GM12878 (cell line): Measurements from ENCODE around the gene PTPDC1. TPM values are rescaled to one million over a fixed set of nuclear protein-coding genes. Genes with fewer than 3 reads are reported as not detected.

Experiments used
- ATAC-seq: fragments of 200-7000 bp; cut with Tn5 transposase; 3 replicates; pipeline ENCODE4 v1.9.1; 2020; ENCODE audit warnings: mild to moderate bottlenecking, moderate library complexity
- BruUV-seq: library from RNA; stranded (reverse); fragments of 400-500 nt; replicated peaks from 2 replicates; lab custom pipeline; 2021; lab: Mats Ljungman, UMichigan
- CTCF ChIA-PET: fragments of 300-600 bp; sonication (Branson Sonifier 250); formaldehyde crosslinking; extraction: SDS; loops from one replicate; lab custom pipeline; 2021; ENCODE audit warnings: inconsistent platforms; lab: Yijun Ruan, JAX
- POLR2A ChIA-PET: fragments of 350-600 bp; formaldehyde crosslinking; extraction: SDS; loops from one replicate; lab custom pipeline; 2021; ENCODE audit warnings: inconsistent platforms; lab: Charles Lee
- RAD21 ChIA-PET: fragments of 300-600 bp; sonication (Branson Sonifier 250); formaldehyde crosslinking; loops from one replicate; lab custom pipeline; 2023; ENCODE audit warnings: antibody characterized with exemption; ENCODE audit not compliant: unreplicated experiment; lab: Charles Lee
- SMC1A ChIA-PET: fragments of 300-600 bp; sonication (Branson Sonifier 250); formaldehyde crosslinking; loops from one replicate; lab custom pipeline; 2023; ENCODE audit not compliant: unreplicated experiment, uncharacterized antibody; lab: Charles Lee
- DNase-seq: peaks from one replicate; pipeline ENCODE4 v3.0.0-alpha.2; 2011; ENCODE audit warnings: low read depth, low spot score
- FAIRE-seq: peaks from 3 replicates; lab custom pipeline; 2011; peaks lifted over from hg19 to GRCh38; lab: Jason Lieb, UNC
- H2AFZ ChIP-seq: 2 replicates; pipeline ENCODE4 v1.6.0; 2011; ENCODE audit warnings: low read depth, low read length, control low read depth; ENCODE audit not compliant: control insufficient read depth
- H3K27ac ChIP-seq: 2 replicates; pipeline ENCODE4 v1.5.1; 2011; ENCODE audit warnings: control low read depth; ENCODE audit not compliant: control insufficient read depth, insufficient read depth
- H3K27me3 ChIP-seq, 2 experiments: replicated peaks in 1 of 2; 2 replicates each; pipeline versions ENCODE4 v1.6.0 to v1.6.1; 2011; ENCODE audit warnings: low read length in 1 of 2; ENCODE audit not compliant: control insufficient read depth in 2 of 2, insufficient read depth in 2 of 2
- H3K36me3 ChIP-seq, 2 experiments: 2 replicates each; pipeline ENCODE4 v1.5.1; 2011; ENCODE audit warnings: low read length in 1 of 2; ENCODE audit not compliant: control insufficient read depth in 2 of 2, insufficient read depth in 2 of 2
- H3K4me1 ChIP-seq: 2 replicates; pipeline ENCODE4 v1.6.1; 2011; ENCODE audit warnings: mild to moderate bottlenecking, low read length, moderate library complexity, mixed read lengths; ENCODE audit not compliant: control insufficient read depth, insufficient read depth
- H3K4me2 ChIP-seq: 2 replicates; pipeline ENCODE4 v1.6.0; 2011; ENCODE audit warnings: control low read depth; ENCODE audit not compliant: control insufficient read depth, insufficient read depth
- H3K4me3 ChIP-seq: fragments of 200-600 bp; sonication (generic); 2 replicates; pipeline ENCODE4 v1.5.1; 2016
- H3K79me2 ChIP-seq: 2 replicates; pipeline ENCODE4 v1.6.0; 2011; ENCODE audit warnings: low read length; ENCODE audit not compliant: control insufficient read depth, insufficient read depth
- H3K9ac ChIP-seq: 2 replicates; pipeline ENCODE4 v1.8.0; 2011; ENCODE audit warnings: low read length, control low read depth, mixed read lengths; ENCODE audit not compliant: control insufficient read depth, insufficient read depth
- H3K9me3 ChIP-seq: replicated peaks from 3 replicates; pipeline ENCODE4 v1.5.1; 2011; ENCODE audit warnings: mild to moderate bottlenecking, low read length; ENCODE audit not compliant: control insufficient read depth, insufficient read depth
- H4K20me1 ChIP-seq: 2 replicates; pipeline ENCODE4 v1.6.0; 2011; ENCODE audit not compliant: control insufficient read depth, insufficient read depth
- CREB1 ChIP-seq: IDR thresholded peaks from 2 replicates; pipeline ENCODE4 v1.6.1; 2012; ENCODE audit warnings: low read depth, mild to moderate bottlenecking, inconsistent platforms
- CTCF ChIP-seq, 3 experiments: IDR thresholded peaks in 2 of 3; conservative IDR thresholded peaks in 1 of 3; 2 replicates each; pipeline ENCODE4 v1.5.1; 2011; ENCODE audit warnings: low read depth in 3 of 3, low read length in 3 of 3, mild to moderate bottlenecking in 3 of 3, control low read depth in 2 of 3, moderate library complexity in 2 of 3, inconsistent platforms in 1 of 3, mixed read lengths in 1 of 3; ENCODE audit not compliant: control insufficient read depth in 2 of 3, insufficient read depth in 1 of 3; ENCODE audit errors: extremely low read depth in 1 of 3
- EED ChIP-seq: sonication (generic); IDR thresholded peaks from 2 replicates; pipeline ENCODE4 v1.6.1; 2016; ENCODE audit warnings: antibody characterized with exemption, low read depth
- GATAD2B ChIP-seq: fragments of 450-650 bp; conservative IDR thresholded peaks from 2 replicates; pipeline ENCODE4 v1.6.1; 2017; ENCODE audit warnings: low read depth, mild to moderate bottlenecking, moderate library complexity
- HDAC2 ChIP-seq: fragments of 200-600 bp; sonication (generic); IDR thresholded peaks from 2 replicates; pipeline ENCODE4 v1.6.1; 2017
- LARP7 ChIP-seq: fragments of 450-650 bp; IDR thresholded peaks from 2 replicates; pipeline ENCODE4 v1.6.1; 2017; ENCODE audit warnings: mild to moderate bottlenecking
- POU2F2 ChIP-seq: IDR thresholded peaks from 3 replicates; pipeline ENCODE4 v1.6.1; 2011; ENCODE audit warnings: low read depth, mild to moderate bottlenecking, low read length, borderline replicate concordance
- SIN3A ChIP-seq: IDR thresholded peaks from 2 replicates; pipeline ENCODE4 v1.6.1; 2012; ENCODE audit warnings: low read depth, low read length, improper control_type of control experiment
- SIX5 ChIP-seq: IDR thresholded peaks from 2 replicates; pipeline ENCODE4 v1.6.1; 2011; ENCODE audit warnings: mild to moderate bottlenecking, low read depth, low read length, moderate library complexity; ENCODE audit not compliant: severe bottlenecking
- YY1 ChIP-seq: IDR thresholded peaks from 2 replicates; pipeline ENCODE4 v1.6.1; 2011; ENCODE audit warnings: low read depth, mild to moderate bottlenecking, low read length
- ZNF622 ChIP-seq: fragments of 450-650 bp; IDR thresholded peaks from 2 replicates; pipeline ENCODE4 v1.6.1; 2017; ENCODE audit warnings: mild to moderate bottlenecking, inconsistent platforms
- WGBS: methylation state at CpG from one replicate; pipeline ENCODE4 v1.1.6; 2016; ENCODE audit warnings: low lambda C conversion rate; ENCODE audit not compliant: insufficient replicate concordance, insufficient coverage; ENCODE audit errors: missing lambda C conversion rate; 5-methylcytosine and 5-hydroxymethylcytosine counted together
- in situ Hi-C: fragments of 300-500 bp; cut with MboI; formaldehyde crosslinking; loops from 9 replicates; pipeline ENCODE4 v1.14.3; 2018; ENCODE audit warnings: mixed read lengths
- intact Hi-C: fragments of 100-400 bp; cut with micrococcal nuclease; formaldehyde crosslinking; loops from one replicate; pipeline ENCODE4 v1.14.2; 2022; ENCODE audit not compliant: unreplicated experiment
- polyA plus RNA-seq, 11 experiments: library from polyadenylated mRNA; depleted of rRNA in 4 of 11; unstranded in 6 of 11; stranded (reverse) in 5 of 11; fragments of >200 nt; fragmentation: Nextera tagmentation in 4 of 11; fragmentation: Illumina TruSeq in 1 of 11; extraction: Ambion mirVana in 4 of 11; extraction: Trizol in 1 of 11; gene quantifications; 1 replicate in 1 of 11; 2 replicates in 10 of 11; pipeline versions ENCODE4 v1.2.1 to v1.2.3, GENCODE V29; 2011 to 2016; ENCODE audit warnings: inconsistent platforms in 2 of 11, missing spikeins in 2 of 11, low read depth in 1 of 11
- total RNA-seq, 4 experiments: library from RNA; depleted of rRNA in 3 of 4; stranded (reverse); fragments of >200 nt in 3 of 4; fragmentation: Illumina TruSeq in 1 of 4; extraction: Trizol in 1 of 4; gene quantifications; 2 replicates each; pipeline versions ENCODE4 v1.2.1 to v1.2.3, GENCODE V29; 2013 to 2021
- TF ChIP-seq, protein P1 (sequence below): fragments of 450-650 bp; conservative IDR thresholded peaks from 2 replicates; pipeline ENCODE4 v1.6.1; 2017; ENCODE audit warnings: mild to moderate bottlenecking, moderate library complexity
- TF ChIP-seq, protein P2 (sequence below): IDR thresholded peaks from 2 replicates; pipeline ENCODE4 v1.6.1; 2012; ENCODE audit warnings: low read depth, low read length, improper control_type of control experiment
- TF ChIP-seq, protein P3 (sequence below): fragments of 450-650 bp; formaldehyde crosslinking; IDR thresholded peaks from 2 replicates; pipeline ENCODE4 v1.4.0; 2022; ENCODE audit warnings: mild to moderate bottlenecking, moderate library complexity
- TF ChIP-seq, protein P4 (sequence below): IDR thresholded peaks from 2 replicates; pipeline ENCODE4 v1.6.1; 2011; ENCODE audit warnings: mild to moderate bottlenecking, low read depth, low read length, moderate library complexity; ENCODE audit not compliant: insufficient replicate concordance

PTPDC1 gene
- total and polyA plus RNA-seq, 10 of the 15 experiments (the other 5 are each of a cell fraction or from before 2014, with no cell fraction given), result 1.2 to 4.5 (median 2.9) TPM

GRCh38 chr9:94126844-94127243 lies 42.6 kb downstream of the PTPDC1 start:
- H4K20me1 ChIP-seq, result no peaks in the 10 kb centered on the region
- H2AFZ ChIP-seq, result no peak overlapping the region
- no peak for ATAC-seq
- H3K27ac ChIP-seq, result no peak overlapping the region
- H3K4me3 ChIP-seq, result no peak overlapping the region
- H3K36me3 ChIP-seq, result no peaks in the 10 kb centered on the region
- no peak overlapping the region for H3K4me2 ChIP-seq
- H3K9ac ChIP-seq, result no peak overlapping the region
- intact Hi-C loops (no loop called here), in situ Hi-C loops (no loop called here)
- FAIRE-seq, result no peak
- CTCF ChIA-PET, result no interaction called here
- H3K4me1 ChIP-seq, result no peaks in the 10 kb centered on the region
- BruUV-seq, result no TSS peak
- H3K79me2 ChIP-seq, result no peaks in the 10 kb centered on the region
- POLR2A ChIA-PET, result no interaction called here
- SMC1A ChIA-PET, result no interaction called here
- RAD21 ChIA-PET, result no interaction called here
- H3K27me3 ChIP-seq, result no peaks in the 10 kb centered on the region
- 94% methylated on average over 1 of the region's 1 CpG for WGBS
- DNase-seq, result no peak
- peaks cover 1% of the 10 kb centered on the region; the same call in 1 of the 3 replicates for H3K9me3 ChIP-seq
- TF ChIP-seq, protein P1, sequence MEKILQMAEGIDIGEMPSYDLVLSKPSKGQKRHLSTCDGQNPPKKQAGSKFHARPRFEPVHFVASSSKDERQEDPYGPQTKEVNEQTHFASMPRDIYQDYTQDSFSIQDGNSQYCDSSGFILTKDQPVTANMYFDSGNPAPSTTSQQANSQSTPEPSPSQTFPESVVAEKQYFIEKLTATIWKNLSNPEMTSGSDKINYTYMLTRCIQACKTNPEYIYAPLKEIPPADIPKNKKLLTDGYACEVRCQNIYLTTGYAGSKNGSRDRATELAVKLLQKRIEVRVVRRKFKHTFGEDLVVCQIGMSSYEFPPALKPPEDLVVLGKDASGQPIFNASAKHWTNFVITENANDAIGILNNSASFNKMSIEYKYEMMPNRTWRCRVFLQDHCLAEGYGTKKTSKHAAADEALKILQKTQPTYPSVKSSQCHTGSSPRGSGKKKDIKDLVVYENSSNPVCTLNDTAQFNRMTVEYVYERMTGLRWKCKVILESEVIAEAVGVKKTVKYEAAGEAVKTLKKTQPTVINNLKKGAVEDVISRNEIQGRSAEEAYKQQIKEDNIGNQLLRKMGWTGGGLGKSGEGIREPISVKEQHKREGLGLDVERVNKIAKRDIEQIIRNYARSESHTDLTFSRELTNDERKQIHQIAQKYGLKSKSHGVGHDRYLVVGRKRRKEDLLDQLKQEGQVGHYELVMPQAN, result no peak
- TF ChIP-seq HDAC2 (no peak), SIN3A (no peak), CREB1 (no peak), POU2F2 (no peak), GATAD2B (no peak), YY1 (no peak), LARP7 (no peak), ZNF622 (no peak), SIX5 (no peak), CTCF (IDR thresholded peaks at IDR 0.05 in 2 of 3, conservative IDR thresholded peaks at IDR 0.05 in 1 of 3; ENCODE audit: control insufficient read depth in 2 of 3, extremely low read depth in 1 of 3, insufficient read depth in 1 of 3, low read depth in 3 of 3, low read length in 3 of 3) (no peak), EED (no peak)
- TF ChIP-seq, protein P2, sequence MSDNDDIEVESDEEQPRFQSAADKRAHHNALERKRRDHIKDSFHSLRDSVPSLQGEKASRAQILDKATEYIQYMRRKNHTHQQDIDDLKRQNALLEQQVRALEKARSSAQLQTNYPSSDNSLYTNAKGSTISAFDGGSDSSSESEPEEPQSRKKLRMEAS, result no peak
- TF ChIP-seq, protein P3, sequence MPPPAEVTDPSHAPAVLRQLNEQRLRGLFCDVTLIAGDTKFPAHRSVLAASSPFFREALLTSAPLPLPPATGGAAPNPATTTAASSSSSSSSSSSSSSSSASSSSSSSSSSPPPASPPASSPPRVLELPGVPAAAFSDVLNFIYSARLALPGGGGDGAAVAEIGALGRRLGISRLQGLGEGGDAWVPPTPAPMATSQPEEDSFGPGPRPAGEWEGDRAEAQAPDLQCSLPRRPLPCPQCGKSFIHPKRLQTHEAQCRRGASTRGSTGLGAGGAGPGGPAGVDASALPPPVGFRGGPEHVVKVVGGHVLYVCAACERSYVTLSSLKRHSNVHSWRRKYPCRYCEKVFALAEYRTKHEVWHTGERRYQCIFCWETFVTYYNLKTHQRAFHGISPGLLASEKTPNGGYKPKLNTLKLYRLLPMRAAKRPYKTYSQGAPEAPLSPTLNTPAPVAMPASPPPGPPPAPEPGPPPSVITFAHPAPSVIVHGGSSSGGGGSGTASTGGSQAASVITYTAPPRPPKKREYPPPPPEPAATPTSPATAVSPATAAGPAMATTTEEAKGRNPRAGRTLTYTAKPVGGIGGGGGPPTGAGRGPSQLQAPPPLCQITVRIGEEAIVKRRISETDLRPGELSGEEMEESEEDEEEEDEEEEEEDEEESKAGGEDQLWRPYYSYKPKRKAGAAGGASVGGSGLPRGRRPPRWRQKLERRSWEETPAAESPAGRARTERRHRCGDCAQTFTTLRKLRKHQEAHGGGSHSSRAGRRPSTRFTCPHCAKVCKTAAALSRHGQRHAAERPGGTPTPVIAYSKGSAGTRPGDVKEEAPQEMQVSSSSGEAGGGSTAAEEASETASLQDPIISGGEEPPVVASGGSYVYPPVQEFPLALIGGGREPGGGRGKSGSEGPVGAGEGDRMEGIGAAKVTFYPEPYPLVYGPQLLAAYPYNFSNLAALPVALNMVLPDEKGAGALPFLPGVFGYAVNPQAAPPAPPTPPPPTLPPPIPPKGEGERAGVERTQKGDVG (CRISPR knock-in tag), result no peak
- TF ChIP-seq, protein P4, sequence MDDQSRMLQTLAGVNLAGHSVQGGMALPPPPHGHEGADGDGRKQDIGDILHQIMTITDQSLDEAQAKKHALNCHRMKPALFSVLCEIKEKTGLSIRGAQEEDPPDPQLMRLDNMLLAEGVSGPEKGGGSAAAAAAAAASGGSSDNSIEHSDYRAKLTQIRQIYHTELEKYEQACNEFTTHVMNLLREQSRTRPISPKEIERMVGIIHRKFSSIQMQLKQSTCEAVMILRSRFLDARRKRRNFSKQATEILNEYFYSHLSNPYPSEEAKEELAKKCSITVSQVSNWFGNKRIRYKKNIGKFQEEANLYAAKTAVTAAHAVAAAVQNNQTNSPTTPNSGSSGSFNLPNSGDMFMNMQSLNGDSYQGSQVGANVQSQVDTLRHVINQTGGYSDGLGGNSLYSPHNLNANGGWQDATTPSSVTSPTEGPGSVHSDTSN, result no peak
